Activated T-helper 1 cell treated with anti-CD3 and anti-CD28 coated beads, Interleukin-12 subunit alpha, Interleukin-12 subunit beta, Interleukin-2, Interleukin-4 antibody, amounts not matched to agents 30 ng/mL and 10 ng/mL and 1 ng/mL, durations not matched to agents 14 hours and 24 hours and 36 hours (primary cell): ENCODE data around the gene AMELX. TPM values are rescaled to one million over a fixed set of nuclear protein-coding genes. Genes with fewer than 3 reads are reported as not detected.

Experiments
- DNase-seq: peaks from one replicate; pipeline ENCODE4 v3.0.0; 2021; ENCODE audit warnings: low spot score
- H3K27ac Mint-ChIP-seq: one replicate; pipeline ENCODE4 v1.8.0; 2021; ENCODE audit warnings: mild to moderate bottlenecking, mixed read lengths
- H3K27me3 Mint-ChIP-seq: one replicate; pipeline ENCODE4 v1.8.0; 2022; ENCODE audit warnings: mild to moderate bottlenecking, moderate library complexity, mixed read lengths; ENCODE audit not compliant: insufficient read depth
- H3K36me3 Mint-ChIP-seq: one replicate; pipeline ENCODE4 v1.8.0; 2021; ENCODE audit warnings: low read depth, mixed read lengths
- H3K4me1 Mint-ChIP-seq: one replicate; pipeline ENCODE4 v1.8.0; 2021; ENCODE audit warnings: low read depth, mixed read lengths
- H3K4me3 Mint-ChIP-seq: one replicate; pipeline ENCODE4 v1.8.0; 2021; ENCODE audit warnings: mild to moderate bottlenecking, moderate library complexity, mixed read lengths
- H3K9me3 Mint-ChIP-seq: one replicate; pipeline ENCODE4 v1.8.0; 2021; ENCODE audit warnings: mixed read lengths
- intact Hi-C: fragments of 100-400 bp; cut with micrococcal nuclease; formaldehyde crosslinking; loops from one replicate; pipeline ENCODE4 v1.15.1; 2024
- total RNA-seq: library from RNA; stranded (reverse); gene quantifications from 2 replicates; pipeline ENCODE4 v1.2.3, GENCODE V29; 2022

Gene AMELX
- total RNA-seq, 1 donor from 2014 or later = not detected

DNA sequence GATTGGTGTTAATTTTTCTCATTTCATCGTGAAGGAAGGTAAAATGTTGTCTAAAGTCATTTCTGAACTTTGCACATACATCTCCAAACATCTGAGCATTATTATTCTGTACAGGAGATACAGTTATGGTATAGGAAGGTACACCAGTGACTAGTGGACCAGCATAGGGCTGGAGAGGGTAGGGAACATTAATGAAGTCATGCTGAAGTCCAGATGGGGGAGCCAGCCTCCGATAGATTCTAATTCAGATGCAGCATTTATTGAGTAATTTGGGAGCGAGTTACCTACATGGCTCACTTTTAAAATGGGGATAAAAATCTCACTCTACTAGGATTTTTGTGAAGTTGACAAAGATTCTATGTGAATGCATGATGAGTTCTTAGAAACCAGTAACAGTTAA lies 34.9 kb downstream of the AMELX start:
- Mint-ChIP-seq H3K27me3 (no peaks in the 10 kb centered on the region), H3K4me3 (no peak overlapping the region), H3K9me3 (no peaks in the 10 kb centered on the region), H3K4me1 (no peaks in the 10 kb centered on the region), H3K36me3 (no peaks in the 10 kb centered on the region), H3K27ac (no peak overlapping the region)
- no peak for DNase-seq
- intact Hi-C loops = no loop called here

DNA sequence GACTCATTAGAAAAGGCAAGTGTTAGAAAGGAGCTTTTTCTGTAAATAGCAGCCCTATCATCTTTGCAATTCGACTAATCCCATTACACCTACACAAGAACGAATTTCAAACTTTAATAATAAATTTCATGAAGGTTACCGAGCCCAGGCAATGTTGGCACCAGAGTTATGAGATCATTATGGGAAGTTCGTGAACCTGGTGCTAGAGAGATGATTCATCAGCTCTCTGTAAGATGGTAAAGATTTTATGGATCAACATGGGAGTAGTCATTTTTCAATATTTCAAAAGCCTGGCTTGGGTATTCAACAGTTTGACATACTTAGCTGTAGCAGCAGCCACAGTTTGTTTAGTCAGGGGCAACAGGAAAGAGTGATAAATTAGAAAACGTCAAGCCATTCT lies 35.8 kb downstream of the AMELX start:
- Mint-ChIP-seq H3K36me3 (no peaks in the 10 kb centered on the region), H3K27ac (no peak overlapping the region), H3K27me3 (no peaks in the 10 kb centered on the region), H3K4me3 (no peak overlapping the region), H3K9me3 (no peaks in the 10 kb centered on the region), H3K4me1 (no peaks in the 10 kb centered on the region)
- no peak for DNase-seq
- intact Hi-C loops = no loop called here

DNA sequence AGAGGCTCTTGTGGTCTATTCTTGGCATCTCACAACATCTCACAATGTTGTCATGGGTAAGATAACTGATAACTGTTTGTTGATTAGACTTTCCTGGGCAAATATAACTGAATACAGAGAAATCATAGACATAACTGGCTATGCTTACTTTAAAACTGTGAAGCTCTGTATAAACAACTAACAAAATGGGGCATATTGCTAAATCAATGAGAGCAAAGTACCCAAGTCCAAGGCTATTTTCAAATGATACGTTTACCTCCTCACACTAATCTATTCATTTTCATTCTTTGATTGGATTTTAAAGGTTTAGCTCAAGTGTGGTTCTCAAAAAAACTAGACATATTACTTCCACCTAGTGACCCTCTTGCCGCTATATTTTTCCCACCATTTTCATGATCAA lies 38.6 kb downstream of the AMELX start:
- DNase-seq = no peak
- Mint-ChIP-seq H3K9me3 (no peaks in the 10 kb centered on the region), H3K27me3 (no peaks in the 10 kb centered on the region), H3K36me3 (no peaks in the 10 kb centered on the region), H3K4me1 (no peaks in the 10 kb centered on the region), H3K4me3 (no peak overlapping the region), H3K27ac (no peak overlapping the region)
- intact Hi-C loops = no loop called here

DNA sequence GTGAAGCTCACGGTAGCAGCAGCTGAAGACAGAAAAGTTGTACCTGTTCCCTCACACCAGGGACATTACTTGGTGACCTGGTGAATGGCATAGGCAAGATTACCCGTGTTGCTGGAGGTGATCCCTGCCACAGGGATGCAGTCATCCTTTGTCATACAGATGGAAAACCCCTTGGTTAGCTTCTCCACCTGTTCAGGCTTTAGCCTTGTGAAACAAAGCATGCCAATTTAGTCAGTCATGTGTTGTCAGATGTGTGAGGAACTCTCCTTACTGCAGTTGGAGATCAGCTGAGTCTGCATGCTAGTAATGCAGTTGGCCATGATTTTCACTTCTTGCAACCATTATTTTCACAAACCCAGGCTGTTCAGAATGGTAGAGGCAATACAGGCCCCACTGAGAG lies 41.0 kb downstream of the AMELX start:
- intact Hi-C loops = no loop called here
- Mint-ChIP-seq H3K27ac (no peak overlapping the region), H3K4me1 (no peaks in the 10 kb centered on the region), H3K27me3 (no peaks in the 10 kb centered on the region), H3K36me3 (no peaks in the 10 kb centered on the region), H3K9me3 (no peaks in the 10 kb centered on the region), H3K4me3 (no peak overlapping the region)
- DNase-seq = no peak

DNA sequence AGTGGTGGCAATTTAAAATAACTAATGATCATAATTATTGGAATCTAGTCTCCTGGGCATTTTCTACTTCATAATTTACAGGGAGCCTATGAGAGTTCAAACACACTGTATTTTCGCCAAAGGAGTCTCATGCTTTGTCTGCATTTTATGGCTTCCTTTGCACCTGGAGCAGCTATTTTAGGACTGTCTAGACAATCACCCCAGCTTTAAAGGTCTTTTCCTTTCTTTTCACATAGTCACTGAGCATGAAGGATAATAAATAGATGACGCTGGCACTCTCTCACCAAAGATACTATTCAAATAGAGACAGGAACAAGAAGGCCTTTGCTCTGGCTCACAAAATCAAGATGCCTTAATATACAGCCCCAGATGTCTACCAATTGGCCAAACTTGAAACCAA lies 43.0 kb downstream of the AMELX start:
- H3K9me3 Mint-ChIP-seq = no peaks in the 10 kb centered on the region
- H3K36me3 Mint-ChIP-seq = no peaks in the 10 kb centered on the region
- peaks cover 2% of the 10 kb centered on the region for H3K27me3 Mint-ChIP-seq
- intact Hi-C loops = no loop called here
- H3K4me1 Mint-ChIP-seq = no peaks in the 10 kb centered on the region
- no peak for DNase-seq
- no peak overlapping the region for H3K27ac Mint-ChIP-seq
- H3K4me3 Mint-ChIP-seq = no peak overlapping the region

DNA sequence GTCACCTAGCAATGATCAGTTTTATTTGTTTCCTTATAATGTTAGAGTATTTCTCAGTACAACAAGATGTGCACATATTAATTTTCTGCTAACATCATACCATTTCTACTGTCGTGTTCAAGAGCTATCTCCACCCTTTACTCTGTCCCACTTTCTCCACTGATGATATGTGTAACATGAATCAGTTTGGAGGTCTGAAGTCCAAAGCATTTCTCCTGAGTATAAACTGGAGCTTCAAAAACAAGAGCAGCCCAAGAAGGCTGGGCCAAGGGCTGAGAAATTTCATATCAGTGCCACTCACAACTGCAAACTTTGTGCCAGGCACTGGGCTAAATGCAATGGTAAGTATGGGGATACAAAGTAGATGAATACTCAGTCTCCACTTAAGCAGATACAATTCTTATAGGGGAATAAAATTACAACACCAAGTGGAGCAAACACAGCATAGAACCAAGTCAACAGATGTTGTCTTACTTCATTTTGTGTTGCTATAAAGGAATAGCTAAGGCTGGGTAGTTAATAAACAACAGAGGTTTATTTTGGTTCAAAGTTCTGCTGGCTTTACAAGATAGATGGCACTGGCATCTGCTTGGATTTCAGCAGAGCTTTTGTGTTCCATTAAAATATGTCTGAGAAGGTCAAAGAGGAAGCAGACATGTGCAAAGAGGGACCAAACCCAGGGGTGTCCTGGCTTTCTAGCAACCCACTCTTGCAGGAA lies 44.2 kb downstream of the AMELX start:
- no peak overlapping the region for H3K27ac Mint-ChIP-seq
- peaks cover 2% of the 10 kb centered on the region for H3K27me3 Mint-ChIP-seq
- H3K4me1 Mint-ChIP-seq = no peaks in the 10 kb centered on the region
- DNase-seq = no peak
- intact Hi-C loops = no loop called here
- no peak overlapping the region for H3K4me3 Mint-ChIP-seq
- no peaks in the 10 kb centered on the region for H3K36me3 Mint-ChIP-seq
- no peaks in the 10 kb centered on the region for H3K9me3 Mint-ChIP-seq

DNA sequence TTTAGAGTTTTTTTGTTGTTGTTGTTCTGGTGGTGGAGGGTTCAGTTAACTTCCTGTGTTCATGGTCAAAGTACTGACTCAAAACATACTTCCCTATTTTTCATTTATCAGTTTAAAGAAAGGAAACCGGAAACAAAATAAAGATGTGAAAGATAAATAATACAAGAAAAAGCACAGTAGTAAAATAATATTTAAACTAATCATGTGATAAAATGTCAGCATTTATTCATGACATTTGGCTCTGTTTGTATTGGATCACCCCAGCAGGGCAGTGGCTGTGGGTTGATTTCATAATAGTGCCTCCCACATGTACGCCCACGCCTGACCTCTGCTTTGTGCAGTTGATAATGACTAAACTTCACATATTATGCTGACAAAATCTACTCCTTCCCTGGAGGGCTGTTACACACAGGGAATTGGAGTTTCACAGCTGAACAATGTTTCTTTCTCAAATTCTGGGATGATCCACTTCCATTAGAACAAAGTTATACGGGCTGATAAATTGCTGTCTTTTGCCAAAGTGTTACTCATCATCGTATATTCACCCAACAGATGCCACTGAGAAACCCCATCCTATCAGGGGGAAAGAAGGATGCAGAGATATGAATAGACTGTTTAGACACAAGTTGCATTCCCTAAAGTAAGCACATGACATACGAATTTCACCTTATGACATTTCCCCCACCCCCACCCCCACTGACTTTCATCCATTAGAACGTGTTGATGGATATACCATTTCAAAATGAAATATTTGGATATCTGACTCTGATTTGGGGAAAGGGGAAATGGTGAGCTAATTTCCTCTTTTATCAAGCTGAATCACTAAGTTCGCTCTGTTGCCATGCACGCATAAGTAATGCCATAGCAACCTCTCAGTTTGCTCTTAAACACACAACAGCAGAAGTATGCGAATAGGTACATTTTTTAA lies 48.3 kb downstream of the AMELX start:
- Mint-ChIP-seq H3K27me3 (peaks cover 2% of the 10 kb centered on the region), H3K9me3 (no peaks in the 10 kb centered on the region), H3K27ac (no peak overlapping the region), H3K4me1 (no peaks in the 10 kb centered on the region), H3K4me3 (no peak overlapping the region), H3K36me3 (no peaks in the 10 kb centered on the region)
- intact Hi-C loops = no loop called here
- no peak for DNase-seq

DNA sequence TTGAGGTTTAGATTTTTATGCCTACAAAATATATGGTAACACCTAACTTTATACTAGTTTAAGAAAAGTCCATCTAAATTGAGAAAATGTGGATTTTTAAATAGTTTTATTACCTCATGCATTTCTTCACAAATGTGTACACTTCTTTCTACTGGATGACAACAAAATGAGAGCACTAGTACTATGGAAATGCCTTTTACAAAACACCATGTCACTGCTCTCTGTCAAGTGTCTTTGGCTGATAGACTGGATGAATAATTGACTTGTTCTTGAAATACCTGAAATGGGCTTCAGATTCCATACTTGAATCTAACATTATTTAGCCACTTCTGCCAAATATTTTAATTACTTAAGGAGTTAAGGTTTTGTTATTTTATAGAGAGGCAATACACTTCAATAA lies 49.5 kb downstream of the AMELX start:
- no peaks in the 10 kb centered on the region for H3K4me1 Mint-ChIP-seq
- no peaks in the 10 kb centered on the region for H3K9me3 Mint-ChIP-seq
- DNase-seq = no peak
- no peak overlapping the region for H3K4me3 Mint-ChIP-seq
- H3K36me3 Mint-ChIP-seq = no peaks in the 10 kb centered on the region
- H3K27ac Mint-ChIP-seq = no peak overlapping the region
- intact Hi-C loops = no loop called here
- peaks cover 2% of the 10 kb centered on the region for H3K27me3 Mint-ChIP-seq

DNA sequence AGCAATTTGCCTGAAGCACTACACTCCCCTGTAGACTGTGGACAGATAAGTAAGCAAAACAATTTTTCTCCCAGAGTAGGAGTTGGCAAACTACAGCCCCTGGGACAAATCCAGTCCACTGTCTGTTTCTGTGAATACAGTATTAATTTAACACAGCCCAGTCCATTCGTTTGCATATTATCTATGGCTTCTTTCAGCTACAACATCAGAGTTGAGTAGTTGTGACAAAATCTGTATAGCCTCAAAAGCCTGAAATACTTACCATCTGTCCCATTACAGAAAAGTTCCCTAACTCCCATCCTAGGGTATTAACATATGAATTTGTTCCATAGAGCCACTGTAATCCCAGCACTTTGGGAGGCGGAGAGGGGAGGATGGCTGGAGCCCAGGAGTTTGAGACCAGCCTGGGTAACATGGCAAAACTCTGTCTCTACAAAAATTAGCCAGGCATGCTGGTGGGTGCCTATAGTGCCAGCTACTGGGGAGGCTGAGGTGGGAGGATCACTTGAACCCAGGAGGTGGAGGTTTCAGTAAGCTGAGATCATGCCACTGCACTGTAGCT lies 53.0 kb downstream of the AMELX start:
- Mint-ChIP-seq H3K27me3 (no peaks in the 10 kb centered on the region), H3K36me3 (no peaks in the 10 kb centered on the region), H3K27ac (no peak overlapping the region), H3K9me3 (no peaks in the 10 kb centered on the region), H3K4me1 (no peaks in the 10 kb centered on the region), H3K4me3 (no peak overlapping the region)
- no peak for DNase-seq
- intact Hi-C loops = no loop called here

DNA sequence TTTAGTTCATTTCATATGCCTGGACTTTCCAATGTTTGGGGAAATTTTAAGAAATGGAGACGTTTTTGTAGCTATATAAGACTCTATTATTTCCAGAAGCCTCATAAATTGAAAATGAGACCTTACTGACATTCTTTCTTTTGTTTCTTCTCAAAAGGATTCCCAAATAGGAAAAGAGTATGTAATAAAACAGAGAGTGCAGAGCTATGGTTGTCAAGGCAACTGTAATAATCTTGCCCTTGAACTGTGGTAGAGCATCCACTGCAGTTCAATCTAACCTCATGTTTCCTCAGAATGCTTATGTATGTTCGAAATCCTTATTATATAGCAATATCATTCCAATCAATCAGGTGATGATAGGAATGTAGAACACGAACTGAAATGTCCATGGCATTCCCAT lies 54.1 kb downstream of the AMELX start:
- Mint-ChIP-seq H3K4me3 (no peak overlapping the region), H3K36me3 (no peaks in the 10 kb centered on the region), H3K27me3 (no peaks in the 10 kb centered on the region), H3K27ac (no peak overlapping the region), H3K9me3 (no peaks in the 10 kb centered on the region), H3K4me1 (no peaks in the 10 kb centered on the region)
- intact Hi-C loops = no loop called here
- DNase-seq = no peak

DNA sequence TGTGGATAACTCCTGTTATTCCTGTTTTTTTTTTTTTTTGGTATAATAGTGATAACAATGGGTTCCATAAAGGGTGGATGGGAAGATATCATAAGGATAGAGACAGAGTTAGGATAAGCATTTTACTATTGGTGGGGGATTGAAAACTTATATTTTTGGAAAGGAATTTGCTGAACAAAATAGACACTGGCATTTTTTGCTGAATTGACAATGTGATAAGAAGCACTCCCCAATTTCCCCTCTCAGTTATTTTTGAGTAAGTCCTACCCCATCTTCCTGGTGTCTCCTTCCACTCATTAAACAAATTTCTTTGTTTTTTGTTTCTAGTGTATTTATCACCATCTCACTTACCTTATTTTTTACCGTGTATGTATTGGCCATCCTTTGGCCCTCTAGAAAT lies 55.8 kb downstream of the AMELX start:
- H3K9me3 Mint-ChIP-seq = no peaks in the 10 kb centered on the region
- no peaks in the 10 kb centered on the region for H3K27me3 Mint-ChIP-seq
- no peaks in the 10 kb centered on the region for H3K36me3 Mint-ChIP-seq
- H3K4me3 Mint-ChIP-seq = no peak overlapping the region
- no peak for DNase-seq
- H3K27ac Mint-ChIP-seq = no peak overlapping the region
- intact Hi-C loops = no loop called here
- no peaks in the 10 kb centered on the region for H3K4me1 Mint-ChIP-seq

DNA sequence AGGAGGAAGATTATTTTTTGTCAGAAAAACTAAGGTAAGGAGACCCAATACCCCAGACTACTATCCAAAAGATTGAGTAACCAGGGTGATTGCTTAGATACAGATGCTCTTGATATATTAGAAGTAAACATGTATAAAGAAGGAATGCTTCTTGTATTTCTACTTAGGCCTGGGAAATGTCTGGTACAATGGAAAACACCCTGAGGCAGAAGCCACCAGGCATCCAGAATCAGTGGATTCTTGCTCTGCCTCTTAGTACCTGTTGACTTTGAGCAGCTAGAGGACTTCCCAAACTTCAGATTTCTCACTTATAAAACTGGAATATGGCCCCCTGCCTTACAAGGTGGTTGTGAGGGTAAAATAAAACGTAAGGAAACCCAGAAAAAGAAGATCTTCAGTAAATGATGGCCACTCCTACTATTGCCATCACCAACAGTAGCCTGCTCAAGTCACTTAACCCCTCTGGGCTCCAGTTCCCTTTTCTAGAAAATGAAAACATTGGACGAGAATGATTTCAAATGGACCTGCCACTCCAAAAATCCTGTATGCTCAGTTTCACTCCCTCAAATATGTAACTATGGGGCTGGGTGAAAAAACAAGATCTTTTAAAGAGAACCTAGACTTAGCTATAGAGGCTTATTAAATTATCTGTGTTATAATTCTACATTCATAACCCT lies 56.6 kb downstream of the AMELX start:
- Mint-ChIP-seq H3K4me3 (no peak overlapping the region), H3K4me1 (no peaks in the 10 kb centered on the region), H3K36me3 (no peaks in the 10 kb centered on the region), H3K9me3 (no peaks in the 10 kb centered on the region), H3K27me3 (no peaks in the 10 kb centered on the region), H3K27ac (no peak overlapping the region)
- DNase-seq = no peak
- intact Hi-C loops = no loop called here
